Measurements from ENCODE around the gene ZNG1E. TPM values are rescaled to one million over a fixed set of nuclear protein-coding genes. Genes with fewer than 3 reads are reported as not detected.
"Not testable (repeated sequence)": the region's sequence is repeated elsewhere in the genome, so short reads cannot be mapped to it uniquely, and the experiment has no call there.

Gene ZNG1E
- polyA plus RNA-seq (2012; ENCODE audit: insufficient read depth, insufficient read length), result 23.5 TPM

DNA sequence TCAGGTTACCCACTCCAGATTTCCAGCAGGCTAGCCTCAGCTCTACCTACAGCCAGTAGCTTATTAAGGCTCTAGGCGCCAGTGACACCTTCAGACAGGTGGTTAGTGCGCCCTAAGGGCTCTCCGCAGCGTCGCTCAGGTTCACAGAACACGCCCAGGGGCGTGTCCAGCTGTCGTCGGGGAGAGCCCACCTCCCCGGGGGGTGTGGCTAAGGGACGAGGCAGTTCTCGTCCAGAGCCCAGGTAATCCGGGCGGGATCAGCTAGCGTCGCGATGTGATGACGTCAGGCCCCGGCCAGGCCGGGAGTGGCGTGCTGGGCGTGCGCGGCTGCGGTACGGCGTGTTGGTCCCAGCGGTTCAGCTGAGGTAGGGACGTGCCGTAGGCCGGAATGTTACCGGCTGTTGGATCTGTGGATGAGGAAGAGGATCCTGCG lies at the start of gene ZNG1E:
Gene ZNG1E (plus strand): TSS at position 340 of the 433 bp plus-strand sequence. CDS start 49 bp downstream, at position 389.
- peak; percentile 40 for DNase-seq (ENCODE audit: low read depth, low spot score)
- peak within 1 kb of the TSS; percentile 46 for H3K4me3 ChIP-seq (ENCODE audit: low read length)

DNA sequence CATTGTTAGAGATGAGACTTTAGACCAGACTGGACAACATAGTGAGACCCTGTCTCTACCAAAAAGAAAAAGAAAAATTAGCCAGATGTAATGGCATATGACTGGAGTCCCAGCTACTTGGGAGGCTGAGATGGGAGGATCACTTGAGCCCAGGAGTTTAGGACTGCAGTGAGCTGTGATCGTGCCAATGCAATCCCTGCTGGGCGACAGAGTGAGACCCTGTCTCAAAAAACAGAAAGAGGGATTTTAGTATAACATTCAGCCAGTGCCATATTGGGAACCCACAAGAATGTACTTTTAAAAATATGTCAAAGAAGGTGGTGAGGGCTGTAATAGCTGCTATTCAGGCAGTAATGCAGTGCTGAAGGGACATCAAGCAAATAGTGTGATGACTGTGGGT lies 2.1 kb upstream of the ZNG1E start:
- H3K4me3 ChIP-seq (ENCODE audit: low read length); DNase-seq (ENCODE audit: low read depth, low spot score): not testable (repeated sequence)

DNA sequence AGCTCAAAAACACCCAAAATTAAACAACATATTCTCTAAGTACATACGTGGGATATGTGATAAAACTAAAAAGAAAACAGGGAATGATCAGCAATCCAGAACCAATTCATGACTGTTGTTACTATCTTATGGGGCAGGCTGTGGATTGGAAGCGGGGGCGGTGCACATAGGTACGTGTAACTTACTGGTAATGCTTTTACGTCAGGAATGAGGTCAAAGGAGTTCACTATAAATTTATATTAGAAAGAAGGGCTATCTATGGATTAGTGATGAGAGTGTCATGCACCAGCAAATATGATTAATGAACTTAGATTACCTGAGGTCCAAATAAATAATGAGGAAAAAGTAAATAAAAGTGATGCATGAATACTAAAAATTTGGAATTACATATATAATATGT lies 710 bp upstream of the ZNG1E start:
- not testable (repeated sequence) for H3K4me3 ChIP-seq (ENCODE audit: low read length); DNase-seq (ENCODE audit: low read depth, low spot score)

DNA sequence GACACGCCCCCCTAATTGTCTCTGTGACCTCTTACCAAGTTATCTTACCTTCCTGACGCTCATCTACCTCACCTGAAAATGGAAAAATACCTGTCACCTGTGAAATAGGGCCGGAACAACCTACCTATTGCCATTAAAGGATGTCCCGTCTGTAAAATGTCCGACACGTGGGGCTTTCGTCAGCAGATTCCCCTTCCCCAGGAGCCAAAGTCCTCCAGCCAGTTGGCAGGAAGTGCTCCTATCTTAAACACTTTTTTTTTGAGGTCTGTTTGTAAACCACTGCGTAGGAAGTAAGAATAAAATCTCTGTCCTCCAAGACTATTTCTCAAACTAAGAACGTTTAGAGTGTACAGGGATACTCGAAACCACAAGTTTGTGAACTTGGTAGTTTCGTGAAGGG lies 661 bp downstream of the ZNG1E start:
- H3K4me3 ChIP-seq (ENCODE audit: low read length), result peak overlapping the region; percentile 46
- DNase-seq (ENCODE audit: low read depth, low spot score), result not testable (repeated sequence)

DNA sequence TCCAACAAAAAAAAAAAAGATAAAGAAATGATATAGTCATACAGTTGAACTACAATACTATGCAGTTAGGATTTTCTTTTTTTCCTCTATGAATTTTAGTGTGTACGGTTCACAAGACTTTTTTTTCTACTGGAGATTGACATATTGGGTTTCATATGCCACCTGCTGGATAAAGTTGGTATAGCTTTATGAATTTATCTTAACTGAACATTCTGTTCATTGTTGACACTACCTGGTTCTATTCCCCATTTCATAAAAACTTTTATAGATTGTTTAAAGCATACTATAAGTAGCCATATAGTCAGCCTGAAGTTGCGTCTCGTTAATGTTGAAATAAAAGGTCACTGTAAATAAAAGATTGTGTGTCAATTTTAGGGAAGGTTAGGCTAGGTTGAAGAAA lies 2.8 kb downstream of the ZNG1E start:
- not testable (repeated sequence) for DNase-seq (ENCODE audit: low read depth, low spot score)

DNA sequence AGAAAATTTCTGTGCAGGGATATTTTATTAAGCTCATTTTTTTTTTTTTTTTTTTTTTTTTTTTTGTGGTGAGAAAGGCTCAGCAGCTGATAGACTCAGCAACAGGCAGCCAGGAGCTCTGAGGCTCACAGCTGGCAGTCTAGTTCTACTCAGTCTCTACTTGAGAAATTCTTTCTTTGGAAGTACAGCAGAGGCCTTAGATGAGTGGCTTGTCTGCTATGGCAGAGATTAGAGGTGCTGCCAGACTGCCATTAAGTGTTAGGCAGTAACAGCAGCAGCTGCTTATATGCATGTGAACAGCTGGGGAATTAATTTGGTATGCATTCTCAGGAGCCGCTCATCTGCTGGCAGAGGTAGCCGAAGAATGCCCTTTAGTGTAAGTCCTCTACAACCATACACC lies 27.8 kb downstream of the ZNG1E start:
- not testable (repeated sequence) for H3K4me3 ChIP-seq (ENCODE audit: low read length); DNase-seq (ENCODE audit: low read depth, low spot score)

More for the DNA sequence above, 2.8 kb downstream of the ZNG1E start:
- H3K4me3 ChIP-seq (ENCODE audit: low read length), result not testable (repeated sequence)

DNA sequence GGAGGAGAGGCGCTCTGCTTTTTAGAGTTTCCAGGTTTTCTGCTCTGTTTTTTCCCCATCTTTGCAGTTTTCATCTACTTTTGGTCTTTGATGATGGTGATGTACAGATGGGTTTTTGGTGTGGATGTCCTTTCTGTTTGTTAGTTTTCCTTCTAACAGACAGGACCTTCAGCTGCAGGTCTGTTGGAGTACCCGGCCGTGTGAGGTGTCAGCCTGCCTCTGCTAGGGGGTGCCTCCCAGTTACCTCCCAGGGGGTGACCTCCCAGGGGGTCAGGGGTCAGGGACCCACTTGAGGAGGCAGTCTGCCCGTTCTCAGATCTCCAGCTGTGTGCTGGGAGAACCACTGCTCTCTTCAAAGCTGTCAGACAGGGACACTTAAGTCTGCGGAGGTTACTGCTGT lies 38.7 kb downstream of the ZNG1E start:
- DNase-seq (ENCODE audit: low read depth, low spot score); H3K4me3 ChIP-seq (ENCODE audit: low read length): not testable (repeated sequence)

DNA sequence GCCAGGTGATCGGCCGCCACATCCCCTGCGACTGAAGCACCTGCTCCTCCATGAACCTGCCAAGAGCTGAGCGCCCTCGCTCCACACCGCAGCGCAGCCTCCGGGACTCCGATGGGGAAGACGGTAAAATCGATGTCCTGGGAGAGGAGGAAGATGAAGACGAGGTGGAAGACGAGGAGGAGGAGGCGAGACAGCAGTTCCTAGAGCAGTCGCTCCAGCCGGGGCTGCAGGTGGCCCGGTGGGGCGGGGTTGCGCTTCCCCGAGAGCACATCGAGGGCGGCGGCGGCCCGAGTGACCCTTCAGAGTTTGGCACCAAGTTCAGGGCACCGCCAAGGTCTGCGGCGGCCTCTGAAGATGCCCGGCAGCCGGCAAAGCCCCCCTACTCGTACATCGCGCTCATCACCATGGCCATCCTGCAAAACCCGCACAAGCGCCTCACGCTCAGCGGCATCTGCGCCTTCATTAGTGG lies 61.4 kb downstream of the ZNG1E start, which contains the start of gene FOXD4L4:
Gene FOXD4L4 (plus strand): TSS at position 51 of the 469 bp plus-strand sequence. CDS start 0 bp downstream, at position 51.
- DNase-seq (ENCODE audit: low read depth, low spot score); H3K4me3 ChIP-seq (ENCODE audit: low read length): not testable (repeated sequence)

DNA sequence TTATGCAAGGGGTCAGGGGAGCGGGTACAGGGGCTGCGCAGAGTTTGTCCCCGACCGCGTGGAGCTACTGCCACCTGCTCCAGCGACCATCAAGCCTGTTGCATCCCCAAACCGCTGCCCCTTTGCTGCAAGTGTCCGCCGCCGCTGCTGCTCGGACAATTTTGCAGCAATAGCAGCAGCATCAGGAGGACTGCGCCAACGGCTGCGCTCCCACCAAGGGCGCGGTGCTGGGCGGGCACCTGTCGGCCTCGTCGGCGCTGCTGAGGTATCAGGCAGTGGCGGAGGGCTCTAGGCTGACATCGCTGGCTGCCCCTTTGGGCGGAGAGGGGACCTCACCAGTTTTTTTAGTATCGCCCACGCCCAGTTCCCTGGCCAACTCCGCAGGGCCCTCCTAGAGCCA lies 62.4 kb downstream of the ZNG1E start:
- not testable (repeated sequence) for H3K4me3 ChIP-seq (ENCODE audit: low read length); DNase-seq (ENCODE audit: low read depth, low spot score)

Measured in Jurkat, Clone E6-1 (cell line).